ENCODE measurements around the gene NFASC.
A peak's percentile ranks its signal among the peaks of the same experiment; 100 is the strongest.

The NFASC gene

GRCh38 chr1:205064301-205064700 is 193.6 kb downstream of the NFASC start:
- DNase-seq (ENCODE audit: low spot score), result no peak

DNA sequence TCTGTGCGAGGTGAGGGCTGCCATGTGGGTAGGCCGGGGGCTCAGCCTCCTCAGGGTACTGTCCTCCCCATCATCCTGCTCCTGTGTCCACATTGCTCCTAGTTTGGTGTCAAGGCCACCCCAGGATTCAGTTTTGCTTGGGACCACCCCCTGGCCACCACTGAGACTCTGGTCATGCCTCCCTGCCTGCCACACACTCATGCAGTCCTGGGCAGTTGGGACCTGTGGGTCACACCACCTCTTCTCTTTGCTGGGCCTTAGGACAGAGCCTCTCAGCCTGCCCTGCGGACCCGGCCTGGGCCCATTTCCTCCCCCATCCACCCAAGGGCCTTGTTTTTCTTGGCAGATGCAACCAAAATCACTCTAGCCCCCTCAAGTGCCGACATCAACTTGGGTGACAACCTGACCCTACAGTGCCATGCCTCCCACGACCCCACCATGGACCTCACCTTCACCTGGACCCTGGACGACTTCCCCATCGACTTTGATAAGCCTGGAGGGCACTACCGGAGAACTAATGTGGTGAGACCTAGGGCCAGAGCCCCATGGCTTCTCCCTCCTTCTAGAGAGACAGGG is 194.2 kb downstream of the NFASC start:
- DNase-seq (ENCODE audit: low spot score), result no peak

DNA sequence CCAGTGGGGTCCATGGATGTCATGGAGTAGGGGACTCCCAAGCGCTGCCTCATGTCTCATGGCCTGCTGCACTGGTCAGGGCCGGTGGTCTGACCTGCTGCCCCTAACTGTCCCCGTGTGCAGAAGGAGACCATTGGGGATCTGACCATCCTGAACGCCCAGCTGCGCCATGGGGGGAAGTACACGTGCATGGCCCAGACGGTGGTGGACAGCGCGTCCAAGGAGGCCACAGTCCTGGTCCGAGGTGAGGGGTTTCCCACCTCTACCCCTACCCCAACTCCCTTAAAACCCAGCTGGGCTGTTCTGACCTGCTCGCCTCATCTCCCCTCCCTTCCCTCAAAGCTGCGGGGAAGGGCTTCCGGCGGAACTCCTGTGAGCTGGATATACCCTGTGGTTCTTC is 195.0 kb downstream of the NFASC start:
- no peak for DNase-seq (ENCODE audit: low spot score)

DNA sequence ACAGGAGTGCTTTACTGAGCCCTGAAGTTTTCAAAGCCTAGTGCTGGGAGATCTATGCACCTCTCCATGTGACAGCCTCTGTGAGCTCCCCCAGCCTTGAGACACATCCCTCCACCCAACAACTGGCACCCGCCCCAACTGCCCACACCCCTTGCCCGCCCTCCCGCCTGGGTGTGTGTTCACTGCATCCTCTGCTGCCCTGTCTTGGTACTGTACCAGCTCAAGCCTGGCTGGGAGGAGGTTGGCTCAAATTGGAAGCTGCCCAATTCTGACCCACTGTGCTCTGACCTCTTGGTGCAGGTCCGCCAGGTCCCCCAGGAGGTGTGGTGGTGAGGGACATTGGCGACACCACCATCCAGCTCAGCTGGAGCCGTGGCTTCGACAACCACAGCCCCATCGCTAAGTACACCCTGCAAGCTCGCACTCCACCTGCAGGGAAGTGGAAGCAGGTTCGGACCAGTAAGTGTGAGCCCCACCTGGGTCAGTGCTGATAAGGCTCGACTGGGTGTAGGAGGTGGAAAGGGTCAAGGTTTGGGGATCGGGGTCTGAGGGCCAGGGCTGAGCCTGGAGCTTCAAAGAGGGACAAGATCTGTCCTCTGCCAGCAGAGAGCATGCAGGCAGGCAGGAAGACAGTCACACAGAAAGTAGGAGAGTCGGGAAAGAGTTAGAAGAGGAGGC is 195.6 kb downstream of the NFASC start:
- DNase-seq (ENCODE audit: low spot score), result no peak

DNA sequence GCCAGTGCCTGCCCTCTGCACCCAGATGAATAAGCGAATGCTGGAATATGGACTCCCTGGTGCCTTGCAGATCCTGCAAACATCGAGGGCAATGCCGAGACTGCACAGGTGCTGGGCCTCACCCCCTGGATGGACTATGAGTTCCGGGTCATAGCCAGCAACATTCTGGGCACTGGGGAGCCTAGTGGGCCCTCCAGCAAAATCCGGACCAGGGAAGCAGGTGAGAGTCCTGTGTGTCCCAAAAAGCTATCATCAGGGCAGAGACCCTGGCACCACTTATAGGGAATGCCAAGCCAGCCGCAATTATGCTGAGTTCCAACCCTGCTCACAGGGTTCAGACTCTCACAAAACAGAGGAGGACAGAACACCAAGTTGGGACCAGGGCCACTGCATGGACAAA is 196.4 kb downstream of the NFASC start:
- no peak for DNase-seq (ENCODE audit: low spot score)

- no peak for DNase-seq (ENCODE audit: low spot score)
Measured at GRCh38 chr1:205068001-205068400, 197.3 kb downstream of the NFASC start.

DNA sequence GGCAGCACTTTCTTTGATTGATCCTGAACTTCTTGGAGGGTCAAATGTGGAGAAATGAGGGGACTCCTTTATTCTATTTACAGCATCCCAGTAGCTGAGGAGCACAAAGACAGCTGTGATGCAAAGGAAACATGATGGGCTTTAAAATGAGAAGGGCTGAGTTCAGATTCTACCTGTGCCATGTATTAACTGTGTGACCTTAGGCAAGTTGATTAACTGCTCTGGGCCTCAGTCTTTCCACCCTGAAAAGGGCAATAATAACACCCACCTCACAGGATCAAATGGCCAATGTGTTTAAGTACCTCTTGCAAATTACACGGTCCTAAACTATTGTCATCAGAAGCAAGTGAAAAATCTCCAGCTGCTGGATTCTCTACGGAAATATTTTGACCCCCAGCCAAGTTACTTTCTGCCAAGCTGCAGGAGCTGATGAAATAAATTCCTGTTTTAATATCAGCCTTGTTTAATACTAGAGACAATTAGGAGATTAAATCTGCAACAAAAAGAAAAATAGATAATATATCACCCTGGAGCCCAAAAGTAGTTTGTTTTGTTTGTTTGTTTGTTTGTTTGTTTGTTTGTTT is 197.9 kb downstream of the NFASC start:
- no peak for DNase-seq (ENCODE audit: low spot score)

- no peak for DNase-seq (ENCODE audit: low spot score)
Measured at GRCh38 chr1:205069371-205070125, 198.9 kb downstream of the NFASC start.

DNA sequence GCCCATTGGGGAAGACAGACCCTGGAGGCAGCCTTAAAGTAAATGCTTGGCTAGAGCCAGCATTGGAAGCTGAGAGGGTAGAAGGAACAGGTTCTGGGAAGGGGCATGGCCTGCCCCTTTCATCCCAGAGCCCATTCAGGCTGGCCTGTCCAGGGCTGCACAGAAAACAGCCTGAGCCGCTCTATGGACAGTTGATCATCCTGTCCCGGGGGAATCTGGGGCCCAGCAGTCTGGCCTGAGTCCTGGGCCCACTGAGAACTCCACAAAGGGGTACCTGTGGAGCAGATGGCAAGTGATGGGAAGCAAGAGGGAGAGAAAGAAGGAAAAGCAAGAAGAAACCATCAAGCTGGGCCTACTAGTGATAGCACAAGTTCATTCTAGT is 200.4 kb downstream of the NFASC start:
- peak; percentile 15 for DNase-seq (ENCODE audit: low spot score)

DNA sequence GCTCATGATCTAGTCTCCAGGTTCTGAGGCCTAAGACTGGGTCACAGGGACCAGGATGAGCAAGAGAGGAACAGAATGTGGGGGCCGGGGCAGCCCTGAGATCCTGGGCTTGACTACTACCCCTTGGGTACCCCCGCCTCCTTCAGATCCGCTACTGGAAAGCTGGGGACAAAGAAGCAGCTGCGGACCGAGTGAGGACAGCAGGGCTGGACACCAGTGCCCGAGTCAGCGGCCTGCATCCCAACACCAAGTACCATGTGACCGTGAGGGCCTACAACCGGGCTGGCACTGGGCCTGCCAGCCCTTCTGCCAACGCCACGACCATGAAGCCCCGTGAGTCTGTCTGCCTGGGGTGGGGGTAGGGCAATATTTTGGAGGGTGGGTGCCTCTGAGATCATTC is 201.1 kb downstream of the NFASC start:
- DNase-seq (ENCODE audit: low spot score), result peak; percentile 25

- peak; percentile 16 for DNase-seq (ENCODE audit: low spot score)
Measured at GRCh38 chr1:205072286-205072685, 201.6 kb downstream of the NFASC start.
